Sigmoid colon (tissue), 3 donors: ENCODE data around the gene PARD3.

Experiments used
- POLR2A ChIP-seq, 2 donors: fragments of 450-650 bp; IDR thresholded peaks; one replicate each; pipeline ENCODE4 v1.6.1; 2016; ENCODE audit warnings: antibody characterized with exemption in 2 of 2, mild to moderate bottlenecking in 2 of 2, moderate library complexity in 2 of 2
- TF ChIP-seq, protein P1 (sequence below), 4 experiments: fragments of 450-650 bp in 3 of 4; fragments of 200-600 bp in 1 of 4; IDR thresholded peaks; one replicate each; pipeline ENCODE4 v1.5.1; 2016 to 2019; ENCODE audit warnings: antibody characterized with exemption in 4 of 4, mild to moderate bottlenecking in 3 of 4, moderate library complexity in 2 of 4

GRCh38 chr10:34088208-34088794, 726.8 kb downstream of the PARD3 start:
- no peak for TF ChIP-seq POLR2A (IDR thresholded peaks at IDR 0.05)
- TF ChIP-seq, protein P1, sequence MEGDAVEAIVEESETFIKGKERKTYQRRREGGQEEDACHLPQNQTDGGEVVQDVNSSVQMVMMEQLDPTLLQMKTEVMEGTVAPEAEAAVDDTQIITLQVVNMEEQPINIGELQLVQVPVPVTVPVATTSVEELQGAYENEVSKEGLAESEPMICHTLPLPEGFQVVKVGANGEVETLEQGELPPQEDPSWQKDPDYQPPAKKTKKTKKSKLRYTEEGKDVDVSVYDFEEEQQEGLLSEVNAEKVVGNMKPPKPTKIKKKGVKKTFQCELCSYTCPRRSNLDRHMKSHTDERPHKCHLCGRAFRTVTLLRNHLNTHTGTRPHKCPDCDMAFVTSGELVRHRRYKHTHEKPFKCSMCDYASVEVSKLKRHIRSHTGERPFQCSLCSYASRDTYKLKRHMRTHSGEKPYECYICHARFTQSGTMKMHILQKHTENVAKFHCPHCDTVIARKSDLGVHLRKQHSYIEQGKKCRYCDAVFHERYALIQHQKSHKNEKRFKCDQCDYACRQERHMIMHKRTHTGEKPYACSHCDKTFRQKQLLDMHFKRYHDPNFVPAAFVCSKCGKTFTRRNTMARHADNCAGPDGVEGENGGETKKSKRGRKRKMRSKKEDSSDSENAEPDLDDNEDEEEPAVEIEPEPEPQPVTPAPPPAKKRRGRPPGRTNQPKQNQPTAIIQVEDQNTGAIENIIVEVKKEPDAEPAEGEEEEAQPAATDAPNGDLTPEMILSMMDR (IDR thresholded peaks at IDR 0.05) = no peak
